HepG2 (cell line): ENCODE measurements around the gene PNPLA2. TPM values are rescaled to one million over a fixed set of nuclear protein-coding genes. Genes with fewer than 3 reads are reported as not detected.

Experiments
- ARNT ChIP-seq: fragments of 450-650 bp; IDR thresholded peaks from 2 replicates; pipeline ENCODE4 v1.6.1; 2017
- CBFB ChIP-seq: sonication (generic); formaldehyde crosslinking; IDR thresholded peaks from 2 replicates; pipeline ENCODE4 v1.4.0; 2020; ENCODE audit warnings: missing genetic modification reagents
- DMAP1 ChIP-seq: IDR thresholded peaks from 2 replicates; pipeline ENCODE4 v1.6.1; 2016
- ERF ChIP-seq: IDR thresholded peaks from 2 replicates; pipeline ENCODE4 v1.6.1; 2018; ENCODE audit warnings: missing biosample characterization, missing genetic modification reagents
- IKZF4 ChIP-seq: sonication (generic); formaldehyde crosslinking; IDR thresholded peaks from 2 replicates; pipeline ENCODE4 v1.5.1; 2020; ENCODE audit warnings: borderline replicate concordance, mild to moderate bottlenecking, low read depth, missing genetic modification reagents; ENCODE audit errors: not compliant biosample characterization
- KLF13 ChIP-seq: sonication (generic); formaldehyde crosslinking; IDR thresholded peaks from 2 replicates; pipeline ENCODE4 v1.4.0; 2020; ENCODE audit warnings: mild to moderate bottlenecking, missing genetic modification reagents
- KLF16 ChIP-seq, 2 experiments: sonication (generic) in 1 of 2; formaldehyde crosslinking in 1 of 2; IDR thresholded peaks; 2 replicates each; pipeline versions ENCODE4 v1.6.1 to v1.8.0; 2016 to 2023; ENCODE audit warnings: missing genetic modification reagents in 2 of 2, missing compliant biosample characterization in 1 of 2
- MED1 ChIP-seq: sonication (generic); formaldehyde crosslinking; IDR thresholded peaks from 2 replicates; pipeline ENCODE4 v1.4.0; 2020; ENCODE audit warnings: missing genetic modification reagents
- POLR2A ChIP-seq, 2 experiments: IDR thresholded peaks; 2 replicates each; pipeline ENCODE4 v1.6.1; 2011; ENCODE audit warnings: low read depth in 2 of 2, low read length in 2 of 2, mild to moderate bottlenecking in 1 of 2, moderate library complexity in 1 of 2; ENCODE audit not compliant: insufficient read depth in 1 of 2
- RAD21 ChIP-seq: fragments of 450-650 bp; formaldehyde crosslinking; IDR thresholded peaks from 2 replicates; pipeline ENCODE4 v1.5.0; 2020; ENCODE audit warnings: mild to moderate bottlenecking
- U2AF1 ChIP-seq: fragments of 200-400 bp; formaldehyde crosslinking; optimal IDR thresholded peaks from 2 replicates; pipeline ENCODE3; 2017; ENCODE audit warnings: mild to moderate bottlenecking, low read depth, low read length
- ZNF766 ChIP-seq: sonication (generic); formaldehyde crosslinking; IDR thresholded peaks from 2 replicates; pipeline ENCODE4 v1.5.0; 2020; ENCODE audit warnings: missing genetic modification reagents, borderline replicate concordance
- ZNF775 ChIP-seq: sonication (generic); formaldehyde crosslinking; IDR thresholded peaks from 2 replicates; pipeline ENCODE4 v1.4.0; 2020; ENCODE audit warnings: missing genetic modification reagents, mild to moderate bottlenecking, moderate library complexity, borderline replicate concordance
- ZNF883 ChIP-seq: sonication (generic); formaldehyde crosslinking; IDR thresholded peaks from 2 replicates; pipeline ENCODE4 v1.5.1; 2020; ENCODE audit warnings: mild to moderate bottlenecking, missing genetic modification reagents; ENCODE audit errors: not compliant biosample characterization
- polyA plus RNA-seq, 8 experiments: library from polyadenylated mRNA; depleted of rRNA in 3 of 8; stranded (reverse) in 7 of 8; unstranded in 1 of 8; fragments of >200 nt; fragmentation: Illumina TruSeq in 4 of 8; extraction: Trizol in 4 of 8; gene quantifications; 2 replicates each; pipeline versions ENCODE4 v1.2.1 to v1.2.3, GENCODE V29; 2011 to 2016; ENCODE audit warnings: low read depth in 4 of 8, missing spikeins in 1 of 8, mixed read lengths in 1 of 8; ENCODE audit not compliant: insufficient read depth in 1 of 8
- total RNA-seq, 5 experiments: library from RNA; depleted of rRNA; stranded (reverse); fragments of >200 nt; fragmentation: Illumina TruSeq; extraction: Trizol; gene quantifications; 2 replicates each; pipeline ENCODE4 v1.2.3, GENCODE V29; 2016; ENCODE audit warnings: low read depth in 1 of 5
- TF ChIP-seq, protein P1 (sequence below): sonication (generic); formaldehyde crosslinking; IDR thresholded peaks from 2 replicates; pipeline ENCODE4 v1.8.1; 2023; ENCODE audit warnings: mild to moderate bottlenecking, missing genetic modification reagents
- TF ChIP-seq, protein P2 (sequence below): sonication (generic); formaldehyde crosslinking; IDR thresholded peaks from 2 replicates; pipeline ENCODE4 v1.4.0; 2020; ENCODE audit warnings: mild to moderate bottlenecking, low read depth, missing genetic modification reagents
- TF ChIP-seq, protein P3 (sequence below): sonication (generic); formaldehyde crosslinking; IDR thresholded peaks from 2 replicates; pipeline ENCODE4 v1.4.0; 2020; ENCODE audit warnings: missing genetic modification reagents
- TF ChIP-seq, protein P4 (sequence below): sonication (generic); formaldehyde crosslinking; IDR thresholded peaks from 2 replicates; pipeline ENCODE4 v1.5.1; 2020; ENCODE audit warnings: missing genetic modification reagents, mild to moderate bottlenecking, borderline replicate concordance
- TF ChIP-seq, protein P5 (sequence below): sonication (generic); formaldehyde crosslinking; IDR thresholded peaks from 2 replicates; pipeline ENCODE4 v1.4.0; 2020; ENCODE audit warnings: missing genetic modification reagents, borderline replicate concordance

PNPLA2 gene
- total and polyA plus RNA-seq, 2 of the 13 experiments (the other 11 are each of a cell fraction or from before 2014, with no cell fraction given), result 10.5 to 43.2 TPM

DNA sequence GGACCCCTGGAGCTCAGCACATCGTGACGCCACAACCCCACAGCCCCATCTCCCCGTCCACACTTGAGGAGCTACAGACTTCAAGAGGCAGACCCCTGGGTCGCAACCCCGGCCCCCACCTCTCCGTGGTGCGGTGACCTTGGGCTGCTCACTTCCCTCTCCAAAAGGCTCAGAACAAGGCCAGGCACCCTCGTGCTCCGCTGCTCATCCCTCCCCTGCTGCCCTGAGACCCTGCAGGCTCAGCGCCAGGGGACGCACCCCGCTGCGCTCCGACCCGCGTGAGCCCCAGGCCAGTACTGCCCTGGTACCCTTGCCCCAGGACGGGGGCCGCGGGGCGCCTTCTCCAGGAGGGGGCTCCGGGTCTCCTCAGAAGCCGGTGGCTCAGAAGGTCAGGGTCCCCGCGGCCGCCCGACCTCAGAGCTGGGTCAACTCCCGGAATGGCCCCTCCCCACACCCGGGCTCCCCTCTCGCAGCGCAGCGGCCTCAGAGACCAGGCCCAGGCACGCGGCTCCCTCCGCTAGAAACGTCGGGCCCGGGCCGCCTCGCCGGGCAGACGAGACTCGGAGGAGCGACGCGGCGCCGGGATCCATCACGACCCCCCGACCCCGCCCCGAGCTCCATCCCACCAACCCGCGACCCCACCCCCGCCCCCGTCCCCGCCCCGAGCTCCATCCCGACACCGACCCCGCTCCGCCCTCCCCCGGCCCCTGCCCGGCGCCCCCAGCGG is 42.0 kb upstream of the PNPLA2 start (continued):
- TF ChIP-seq ERF (CRISPR knock-in tag) (no peak), MED1 (no peak), DMAP1 (CRISPR knock-in tag) (no peak), POLR2A (IDR thresholded peaks at IDR 0.05; ENCODE audit: insufficient read depth in 1 of 2, low read depth in 2 of 2, low read length in 2 of 2) (no peak), KLF13 (CRISPR knock-in tag) (no peak), ZNF883 (CRISPR knock-in tag) (peak; percentile 50), ZNF766 (CRISPR knock-in tag) (no peak), ARNT (no peak), U2AF1 (no peak), ZNF775 (CRISPR knock-in tag) (no peak), IKZF4 (CRISPR knock-in tag) (no peak), RAD21 (CRISPR knock-in tag) (peak; percentile 52), CBFB (CRISPR knock-in tag) (no peak), KLF16 (CRISPR knock-in tag; IDR thresholded peaks at IDR 0.05) (no peak)
- TF ChIP-seq, protein P1, sequence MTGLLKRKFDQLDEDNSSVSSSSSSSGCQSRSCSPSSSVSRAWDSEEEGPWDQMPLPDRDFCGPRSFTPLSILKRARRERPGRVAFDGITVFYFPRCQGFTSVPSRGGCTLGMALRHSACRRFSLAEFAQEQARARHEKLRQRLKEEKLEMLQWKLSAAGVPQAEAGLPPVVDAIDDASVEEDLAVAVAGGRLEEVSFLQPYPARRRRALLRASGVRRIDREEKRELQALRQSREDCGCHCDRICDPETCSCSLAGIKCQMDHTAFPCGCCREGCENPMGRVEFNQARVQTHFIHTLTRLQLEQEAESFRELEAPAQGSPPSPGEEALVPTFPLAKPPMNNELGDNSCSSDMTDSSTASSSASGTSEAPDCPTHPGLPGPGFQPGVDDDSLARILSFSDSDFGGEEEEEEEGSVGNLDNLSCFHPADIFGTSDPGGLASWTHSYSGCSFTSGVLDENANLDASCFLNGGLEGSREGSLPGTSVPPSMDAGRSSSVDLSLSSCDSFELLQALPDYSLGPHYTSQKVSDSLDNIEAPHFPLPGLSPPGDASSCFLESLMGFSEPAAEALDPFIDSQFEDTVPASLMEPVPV (CRISPR knock-in tag), result no peak
- TF ChIP-seq, protein P2, sequence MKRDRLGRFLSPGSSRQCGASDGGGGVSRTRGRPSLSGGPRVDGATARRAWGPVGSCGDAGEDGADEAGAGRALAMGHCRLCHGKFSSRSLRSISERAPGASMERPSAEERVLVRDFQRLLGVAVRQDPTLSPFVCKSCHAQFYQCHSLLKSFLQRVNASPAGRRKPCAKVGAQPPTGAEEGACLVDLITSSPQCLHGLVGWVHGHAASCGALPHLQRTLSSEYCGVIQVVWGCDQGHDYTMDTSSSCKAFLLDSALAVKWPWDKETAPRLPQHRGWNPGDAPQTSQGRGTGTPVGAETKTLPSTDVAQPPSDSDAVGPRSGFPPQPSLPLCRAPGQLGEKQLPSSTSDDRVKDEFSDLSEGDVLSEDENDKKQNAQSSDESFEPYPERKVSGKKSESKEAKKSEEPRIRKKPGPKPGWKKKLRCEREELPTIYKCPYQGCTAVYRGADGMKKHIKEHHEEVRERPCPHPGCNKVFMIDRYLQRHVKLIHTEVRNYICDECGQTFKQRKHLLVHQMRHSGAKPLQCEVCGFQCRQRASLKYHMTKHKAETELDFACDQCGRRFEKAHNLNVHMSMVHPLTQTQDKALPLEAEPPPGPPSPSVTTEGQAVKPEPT (CRISPR knock-in tag), result no peak
- TF ChIP-seq, protein P3, sequence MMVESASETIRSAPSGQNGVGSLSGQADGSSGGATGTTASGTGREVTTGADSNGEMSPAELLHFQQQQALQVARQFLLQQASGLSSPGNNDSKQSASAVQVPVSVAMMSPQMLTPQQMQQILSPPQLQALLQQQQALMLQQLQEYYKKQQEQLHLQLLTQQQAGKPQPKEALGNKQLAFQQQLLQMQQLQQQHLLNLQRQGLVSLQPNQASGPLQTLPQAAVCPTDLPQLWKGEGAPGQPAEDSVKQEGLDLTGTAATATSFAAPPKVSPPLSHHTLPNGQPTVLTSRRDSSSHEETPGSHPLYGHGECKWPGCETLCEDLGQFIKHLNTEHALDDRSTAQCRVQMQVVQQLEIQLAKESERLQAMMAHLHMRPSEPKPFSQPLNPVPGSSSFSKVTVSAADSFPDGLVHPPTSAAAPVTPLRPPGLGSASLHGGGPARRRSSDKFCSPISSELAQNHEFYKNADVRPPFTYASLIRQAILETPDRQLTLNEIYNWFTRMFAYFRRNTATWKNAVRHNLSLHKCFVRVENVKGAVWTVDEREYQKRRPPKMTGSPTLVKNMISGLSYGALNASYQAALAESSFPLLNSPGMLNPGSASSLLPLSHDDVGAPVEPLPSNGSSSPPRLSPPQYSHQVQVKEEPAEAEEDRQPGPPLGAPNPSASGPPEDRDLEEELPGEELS (CRISPR knock-in tag), result no peak
- TF ChIP-seq, protein P4, sequence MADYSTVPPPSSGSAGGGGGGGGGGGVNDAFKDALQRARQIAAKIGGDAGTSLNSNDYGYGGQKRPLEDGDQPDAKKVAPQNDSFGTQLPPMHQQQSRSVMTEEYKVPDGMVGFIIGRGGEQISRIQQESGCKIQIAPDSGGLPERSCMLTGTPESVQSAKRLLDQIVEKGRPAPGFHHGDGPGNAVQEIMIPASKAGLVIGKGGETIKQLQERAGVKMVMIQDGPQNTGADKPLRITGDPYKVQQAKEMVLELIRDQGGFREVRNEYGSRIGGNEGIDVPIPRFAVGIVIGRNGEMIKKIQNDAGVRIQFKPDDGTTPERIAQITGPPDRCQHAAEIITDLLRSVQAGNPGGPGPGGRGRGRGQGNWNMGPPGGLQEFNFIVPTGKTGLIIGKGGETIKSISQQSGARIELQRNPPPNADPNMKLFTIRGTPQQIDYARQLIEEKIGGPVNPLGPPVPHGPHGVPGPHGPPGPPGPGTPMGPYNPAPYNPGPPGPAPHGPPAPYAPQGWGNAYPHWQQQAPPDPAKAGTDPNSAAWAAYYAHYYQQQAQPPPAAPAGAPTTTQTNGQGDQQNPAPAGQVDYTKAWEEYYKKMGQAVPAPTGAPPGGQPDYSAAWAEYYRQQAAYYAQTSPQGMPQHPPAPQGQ, result no peak
- TF ChIP-seq, protein P5, sequence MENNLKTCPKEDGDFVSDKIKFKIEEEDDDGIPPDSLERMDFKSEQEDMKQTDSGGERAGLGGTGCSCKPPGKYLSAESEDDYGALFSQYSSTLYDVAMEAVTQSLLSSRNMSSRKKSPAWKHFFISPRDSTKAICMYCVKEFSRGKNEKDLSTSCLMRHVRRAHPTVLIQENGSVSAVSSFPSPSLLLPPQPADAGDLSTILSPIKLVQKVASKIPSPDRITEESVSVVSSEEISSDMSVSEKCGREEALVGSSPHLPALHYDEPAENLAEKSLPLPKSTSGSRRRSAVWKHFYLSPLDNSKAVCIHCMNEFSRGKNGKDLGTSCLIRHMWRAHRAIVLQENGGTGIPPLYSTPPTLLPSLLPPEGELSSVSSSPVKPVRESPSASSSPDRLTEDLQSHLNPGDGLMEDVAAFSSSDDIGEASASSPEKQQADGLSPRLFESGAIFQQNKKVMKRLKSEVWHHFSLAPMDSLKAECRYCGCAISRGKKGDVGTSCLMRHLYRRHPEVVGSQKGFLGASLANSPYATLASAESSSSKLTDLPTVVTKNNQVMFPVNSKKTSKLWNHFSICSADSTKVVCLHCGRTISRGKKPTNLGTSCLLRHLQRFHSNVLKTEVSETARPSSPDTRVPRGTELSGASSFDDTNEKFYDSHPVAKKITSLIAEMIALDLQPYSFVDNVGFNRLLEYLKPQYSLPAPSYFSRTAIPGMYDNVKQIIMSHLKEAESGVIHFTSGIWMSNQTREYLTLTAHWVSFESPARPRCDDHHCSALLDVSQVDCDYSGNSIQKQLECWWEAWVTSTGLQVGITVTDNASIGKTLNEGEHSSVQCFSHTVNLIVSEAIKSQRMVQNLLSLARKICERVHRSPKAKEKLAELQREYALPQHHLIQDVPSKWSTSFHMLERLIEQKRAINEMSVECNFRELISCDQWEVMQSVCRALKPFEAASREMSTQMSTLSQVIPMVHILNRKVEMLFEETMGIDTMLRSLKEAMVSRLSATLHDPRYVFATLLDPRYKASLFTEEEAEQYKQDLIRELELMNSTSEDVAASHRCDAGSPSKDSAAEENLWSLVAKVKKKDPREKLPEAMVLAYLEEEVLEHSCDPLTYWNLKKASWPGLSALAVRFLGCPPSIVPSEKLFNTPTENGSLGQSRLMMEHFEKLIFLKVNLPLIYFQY (CRISPR knock-in tag), result no peak
